Smooth muscle cell (in vitro differentiated cells): ENCODE data around the gene RNPC3. TPM values are rescaled to one million over a fixed set of nuclear protein-coding genes. Genes with fewer than 3 reads are reported as not detected.
A peak's percentile ranks its signal among the peaks of the same experiment; 100 is the strongest.

Source experiments
- DNase-seq: peaks from one replicate; lab custom pipeline; 2025; ENCODE audit not compliant: unreplicated experiment; lab: John Stamatoyannopoulos, UW
- H2AFZ ChIP-seq: fragments of 200-600 bp; sonication (generic); 2 replicates; pipeline ENCODE4 v1.6.0; 2016; ENCODE audit warnings: antibody characterized with exemption, low read depth, mild to moderate bottlenecking
- H3F3A ChIP-seq: fragments of 200-600 bp; sonication (generic); 2 replicates; pipeline ENCODE4 v1.6.0; 2017; ENCODE audit warnings: antibody characterized with exemption, low read depth
- H3K27ac ChIP-seq: fragments of 200-600 bp; sonication (generic); 2 replicates; pipeline ENCODE4 v1.5.1; 2016; ENCODE audit warnings: low read depth, mild to moderate bottlenecking
- H3K27me3 ChIP-seq: fragments of 200-600 bp; sonication (generic); 2 replicates; pipeline ENCODE4 v1.6.1; 2016; ENCODE audit warnings: low read depth, mild to moderate bottlenecking
- H3K36me3 ChIP-seq: fragments of 200-600 bp; sonication (generic); 2 replicates; pipeline ENCODE4 v1.5.1; 2016; ENCODE audit warnings: low read depth
- H3K4me1 ChIP-seq: fragments of 200-600 bp; sonication (generic); 2 replicates; pipeline ENCODE4 v1.5.1; 2016; ENCODE audit warnings: low read depth
- H3K4me2 ChIP-seq: fragments of 200-600 bp; sonication (generic); 2 replicates; pipeline ENCODE4 v1.6.0; 2016; ENCODE audit warnings: mild to moderate bottlenecking
- H3K4me3 ChIP-seq: fragments of 200-600 bp; sonication (generic); 2 replicates; pipeline ENCODE4 v1.5.1; 2016; ENCODE audit warnings: mild to moderate bottlenecking
- H3K79me2 ChIP-seq: fragments of 200-600 bp; sonication (generic); 2 replicates; pipeline ENCODE4 v1.6.0; 2016; ENCODE audit warnings: low read depth, mild to moderate bottlenecking
- H3K9ac ChIP-seq: fragments of 200-600 bp; sonication (generic); 2 replicates; pipeline ENCODE4 v1.6.0; 2016; ENCODE audit warnings: low read depth
- H3K9me3 ChIP-seq: fragments of 200-600 bp; sonication (generic); replicated peaks from 2 replicates; pipeline ENCODE4 v1.5.1; 2016; ENCODE audit warnings: low read depth
- H4K20me1 ChIP-seq: fragments of 200-600 bp; sonication (generic); 2 replicates; pipeline ENCODE4 v1.6.0; 2016; ENCODE audit warnings: low read depth
- WGBS: methylation state at CpG from one replicate; pipeline ENCODE4 v1.1.7; 2016; ENCODE audit warnings: low lambda C conversion rate; 5-methylcytosine and 5-hydroxymethylcytosine counted together
- polyA plus RNA-seq: library from polyadenylated mRNA; unstranded; fragments of >200 nt; fragmentation: Nextera tagmentation; extraction: Ambion mirVana; gene quantifications from 2 replicates; pipeline ENCODE4 v1.2.1, GENCODE V29; 2016
- total RNA-seq: library from RNA; depleted of rRNA; stranded (reverse); fragments of >200 nt; gene quantifications from 2 replicates; pipeline ENCODE4 v1.2.3, GENCODE V29; 2014
- TF ChIP-seq, protein P1 (sequence below): fragments of 200-600 bp; sonication (generic); IDR thresholded peaks from 2 replicates; pipeline ENCODE4 v1.5.1; 2017; ENCODE audit warnings: borderline replicate concordance, mild to moderate bottlenecking, antibody characterized with exemption; ENCODE audit not compliant: insufficient read depth, poor library complexity, severe bottlenecking

RNPC3 gene
- total and polyA plus RNA-seq, 2 experiments from 2014 or later, result 2.6 to 7.0 TPM

DNA sequence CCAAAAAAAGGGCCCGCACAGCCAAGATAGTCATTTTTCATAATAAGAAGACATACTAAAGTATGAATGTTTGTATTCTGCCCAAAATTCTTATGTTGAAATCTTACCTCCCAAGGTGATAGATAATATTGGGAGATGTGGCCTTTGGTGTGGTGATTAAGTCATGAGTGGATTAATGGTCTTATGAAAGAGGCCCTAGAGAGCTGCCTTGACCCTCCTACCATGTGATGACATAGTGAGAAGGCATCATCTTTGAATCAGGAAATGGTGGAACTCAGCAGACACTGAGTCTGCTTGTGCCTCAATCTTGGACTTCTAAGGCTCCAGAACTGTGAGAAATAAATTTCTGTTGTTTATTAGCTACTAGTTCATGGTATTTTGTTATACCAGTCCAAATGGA is 11.8 kb upstream of the RNPC3 start:
- no peak overlapping the region for H2AFZ ChIP-seq
- no peaks in the 10 kb centered on the region for H3K27me3 ChIP-seq
- H3K4me3 ChIP-seq, result no peak overlapping the region
- no peaks in the 10 kb centered on the region for H3K36me3 ChIP-seq
- DNase-seq, result no peak
- H3K4me2 ChIP-seq, result no peak overlapping the region
- H3K9ac ChIP-seq, result no peak overlapping the region
- no peaks in the 10 kb centered on the region for H3K79me2 ChIP-seq
- 97% methylated on average over 1 of the region's 1 CpG for WGBS
- no peaks in the 10 kb centered on the region for H3K4me1 ChIP-seq
- TF ChIP-seq, protein P1, sequence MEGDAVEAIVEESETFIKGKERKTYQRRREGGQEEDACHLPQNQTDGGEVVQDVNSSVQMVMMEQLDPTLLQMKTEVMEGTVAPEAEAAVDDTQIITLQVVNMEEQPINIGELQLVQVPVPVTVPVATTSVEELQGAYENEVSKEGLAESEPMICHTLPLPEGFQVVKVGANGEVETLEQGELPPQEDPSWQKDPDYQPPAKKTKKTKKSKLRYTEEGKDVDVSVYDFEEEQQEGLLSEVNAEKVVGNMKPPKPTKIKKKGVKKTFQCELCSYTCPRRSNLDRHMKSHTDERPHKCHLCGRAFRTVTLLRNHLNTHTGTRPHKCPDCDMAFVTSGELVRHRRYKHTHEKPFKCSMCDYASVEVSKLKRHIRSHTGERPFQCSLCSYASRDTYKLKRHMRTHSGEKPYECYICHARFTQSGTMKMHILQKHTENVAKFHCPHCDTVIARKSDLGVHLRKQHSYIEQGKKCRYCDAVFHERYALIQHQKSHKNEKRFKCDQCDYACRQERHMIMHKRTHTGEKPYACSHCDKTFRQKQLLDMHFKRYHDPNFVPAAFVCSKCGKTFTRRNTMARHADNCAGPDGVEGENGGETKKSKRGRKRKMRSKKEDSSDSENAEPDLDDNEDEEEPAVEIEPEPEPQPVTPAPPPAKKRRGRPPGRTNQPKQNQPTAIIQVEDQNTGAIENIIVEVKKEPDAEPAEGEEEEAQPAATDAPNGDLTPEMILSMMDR, result no peak
- no peaks in the 10 kb centered on the region for H4K20me1 ChIP-seq
- no peaks in the 10 kb centered on the region for H3K9me3 ChIP-seq
- no peak overlapping the region for H3K27ac ChIP-seq
- no peaks in the 10 kb centered on the region for H3F3A ChIP-seq

DNA sequence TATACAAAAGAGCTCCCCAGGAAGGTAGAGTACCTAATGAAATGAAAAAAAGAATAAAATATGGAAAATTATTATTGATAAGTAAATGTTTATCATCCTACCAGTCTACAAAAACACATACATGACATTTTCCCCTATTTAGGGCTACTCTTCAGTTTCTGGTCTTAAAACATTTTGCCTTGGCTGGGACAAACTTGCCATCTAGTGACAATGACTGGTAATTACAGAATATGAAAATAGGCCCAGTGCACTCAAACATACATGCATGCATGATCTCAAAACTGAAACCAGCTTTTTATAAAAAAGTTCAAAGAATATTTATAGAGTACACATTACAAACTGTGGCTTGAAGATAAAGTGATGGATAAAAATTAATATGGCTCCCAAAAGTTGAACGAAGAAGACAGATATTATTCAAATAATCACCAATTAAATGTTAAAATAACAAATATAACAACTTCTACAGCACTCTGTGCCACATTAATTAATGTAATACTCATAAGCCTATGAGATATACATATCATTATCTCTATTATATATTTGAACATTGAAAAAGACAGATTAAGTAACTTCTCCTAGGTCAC is 10.5 kb upstream of the RNPC3 start:
- no peaks in the 10 kb centered on the region for H3K4me1 ChIP-seq
- H3K27ac ChIP-seq, result no peak overlapping the region
- H3K4me3 ChIP-seq, result no peak overlapping the region
- no peaks in the 10 kb centered on the region for H3K27me3 ChIP-seq
- H3K4me2 ChIP-seq, result no peak overlapping the region
- no peak overlapping the region for H3K9ac ChIP-seq
- TF ChIP-seq, protein P1, result peak; percentile 77
- WGBS, result 67% methylated on average over 1 of the region's 1 CpG
- H3K9me3 ChIP-seq, result no peaks in the 10 kb centered on the region
- no peak for DNase-seq
- no peaks in the 10 kb centered on the region for H4K20me1 ChIP-seq
- no peaks in the 10 kb centered on the region for H3K79me2 ChIP-seq
- H3K36me3 ChIP-seq, result no peaks in the 10 kb centered on the region
- H2AFZ ChIP-seq, result no peak overlapping the region
- H3F3A ChIP-seq, result no peaks in the 10 kb centered on the region

DNA sequence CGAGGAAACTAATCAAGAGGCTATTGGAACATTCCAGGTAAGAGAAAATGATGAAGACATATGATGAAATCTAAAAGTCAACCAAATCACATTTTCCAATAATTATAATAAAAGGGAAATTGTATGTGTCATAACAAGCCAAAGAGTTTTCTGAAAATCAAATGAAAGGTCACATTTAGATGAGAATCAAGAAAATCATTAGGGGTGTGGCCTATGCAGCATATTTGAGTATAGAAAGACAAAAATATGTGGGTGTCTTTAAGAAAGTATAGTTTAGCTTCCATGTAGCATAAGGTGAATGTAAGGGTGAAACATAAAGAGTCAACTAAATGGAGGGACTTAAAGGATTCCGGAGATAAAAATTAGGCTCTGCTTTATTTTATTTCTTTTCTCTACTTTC is 9.2 kb upstream of the RNPC3 start:
- H3K79me2 ChIP-seq, result no peaks in the 10 kb centered on the region
- H3K4me1 ChIP-seq, result no peaks in the 10 kb centered on the region
- no peak overlapping the region for H3K27ac ChIP-seq
- 70% methylated on average over 2 of the region's 2 CpGs for WGBS
- H2AFZ ChIP-seq, result no peak overlapping the region
- H3K4me3 ChIP-seq, result no peak overlapping the region
- H3K9me3 ChIP-seq, result no peaks in the 10 kb centered on the region
- H3K9ac ChIP-seq, result no peak overlapping the region
- H3K4me2 ChIP-seq, result no peak overlapping the region
- TF ChIP-seq, protein P1, result no peak
- no peaks in the 10 kb centered on the region for H3F3A ChIP-seq
- no peak for DNase-seq
- H4K20me1 ChIP-seq, result no peaks in the 10 kb centered on the region
- H3K27me3 ChIP-seq, result no peaks in the 10 kb centered on the region
- H3K36me3 ChIP-seq, result no peaks in the 10 kb centered on the region

DNA sequence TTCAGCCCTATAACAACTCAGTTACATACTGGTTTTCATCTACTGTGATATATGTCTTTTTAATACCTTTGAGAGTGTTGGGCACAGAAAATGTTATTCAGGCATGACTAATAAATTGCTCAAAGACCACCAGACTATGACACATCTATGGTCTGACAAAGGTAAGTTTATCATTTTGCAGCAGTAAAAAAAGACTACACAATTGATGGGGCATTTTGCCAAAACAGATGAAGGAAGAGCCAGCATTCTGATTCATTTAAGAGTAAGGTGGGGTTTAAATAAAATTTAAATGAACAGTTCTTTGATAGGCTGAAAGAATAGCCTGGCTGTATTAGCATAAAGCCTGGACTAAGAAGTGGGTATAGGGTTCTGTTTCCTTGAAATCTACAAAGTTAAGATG is 8.8 kb upstream of the RNPC3 start:
- H2AFZ ChIP-seq, result no peak overlapping the region
- H3K4me1 ChIP-seq, result no peaks in the 10 kb centered on the region
- H3F3A ChIP-seq, result no peaks in the 10 kb centered on the region
- H3K27me3 ChIP-seq, result no peaks in the 10 kb centered on the region
- no peak overlapping the region for H3K27ac ChIP-seq
- TF ChIP-seq, protein P1, result no peak
- no peak overlapping the region for H3K9ac ChIP-seq
- H4K20me1 ChIP-seq, result no peaks in the 10 kb centered on the region
- no peak overlapping the region for H3K4me3 ChIP-seq
- H3K4me2 ChIP-seq, result no peak overlapping the region
- H3K79me2 ChIP-seq, result no peaks in the 10 kb centered on the region
- no peak for DNase-seq
- no peaks in the 10 kb centered on the region for H3K9me3 ChIP-seq
- no peaks in the 10 kb centered on the region for H3K36me3 ChIP-seq
